ENCODE data around the gene MED15. TPM values are rescaled to one million over a fixed set of nuclear protein-coding genes. Genes with fewer than 3 reads are reported as not detected.
A peak's percentile ranks its signal among the peaks of the same experiment; 100 is the strongest.

MED15 gene
- total RNA-seq, 1 donor from 2014 or later: 104 TPM

DNA sequence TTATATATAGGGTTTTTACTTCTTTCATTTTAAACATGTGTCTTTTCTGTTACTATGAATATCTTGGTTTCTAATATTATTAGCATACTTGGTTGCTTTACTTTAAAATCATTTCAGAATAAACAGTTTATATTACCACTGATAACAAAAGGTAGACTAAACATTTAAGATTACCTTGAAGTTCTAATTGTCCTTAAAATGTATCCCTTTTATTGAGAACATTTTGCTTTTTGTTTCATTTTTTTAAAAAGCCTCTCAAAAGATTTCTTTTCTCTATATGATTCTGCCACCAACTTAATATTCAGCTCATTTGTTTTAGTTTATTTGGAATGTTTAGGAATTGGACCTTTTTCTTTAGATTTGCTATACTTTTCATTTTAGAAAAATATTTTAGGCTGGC, 39.6 kb downstream of the MED15 start:
- Mint-ChIP-seq H3K4me1 (ENCODE audit: unreplicated experiment) (peaks cover 61% of the 10 kb centered on the region), H3K27me3 (ENCODE audit: unreplicated experiment) (no peaks in the 10 kb centered on the region), H3K36me3 (ENCODE audit: unreplicated experiment) (peaks cover 20% of the 10 kb centered on the region), H3K9me3 (ENCODE audit: unreplicated experiment) (no peaks in the 10 kb centered on the region), H3K27ac (ENCODE audit: unreplicated experiment) (no peak overlapping the region), H3K4me3 (ENCODE audit: unreplicated experiment) (no peak overlapping the region)
- no peak for DNase-seq (ENCODE audit: extremely low spot score, unreplicated experiment)
- no peak for TF ChIP-seq CTCF (IDR thresholded peaks at IDR 0.05)

DNA sequence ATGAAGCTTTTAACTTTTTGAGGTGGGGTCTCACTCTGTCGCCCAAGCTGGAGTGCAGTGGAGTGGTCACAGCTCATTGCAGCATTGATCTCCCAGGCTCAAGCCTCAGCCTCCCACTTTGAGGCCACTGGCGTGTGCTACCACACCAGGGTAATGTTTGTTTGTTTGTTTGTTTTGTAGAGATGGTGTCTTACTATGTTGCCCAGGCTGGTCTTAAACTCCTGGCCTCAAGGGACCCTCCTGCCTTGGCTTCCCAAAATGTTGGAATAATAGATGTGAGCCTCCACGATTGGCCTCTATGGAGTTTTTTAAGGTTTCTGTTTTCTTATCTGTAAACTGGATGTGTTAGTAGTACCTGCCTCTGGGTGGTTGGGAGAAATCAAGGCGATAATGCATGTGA, 41.4 kb downstream of the MED15 start:
- peaks cover 74% of the 10 kb centered on the region for H3K4me1 Mint-ChIP-seq (ENCODE audit: unreplicated experiment)
- H3K9me3 Mint-ChIP-seq (ENCODE audit: unreplicated experiment): no peaks in the 10 kb centered on the region
- no peak overlapping the region for H3K4me3 Mint-ChIP-seq (ENCODE audit: unreplicated experiment)
- H3K36me3 Mint-ChIP-seq (ENCODE audit: unreplicated experiment): peaks cover 9% of the 10 kb centered on the region
- TF ChIP-seq CTCF (IDR thresholded peaks at IDR 0.05): no peak
- H3K27me3 Mint-ChIP-seq (ENCODE audit: unreplicated experiment): no peaks in the 10 kb centered on the region
- DNase-seq (ENCODE audit: extremely low spot score, unreplicated experiment): no peak
- peak overlapping the region; percentile 50 for H3K27ac Mint-ChIP-seq (ENCODE audit: unreplicated experiment)

GRCh38 chr22:20549232-20549841, 41.9 kb downstream of the MED15 start:
- no peak for TF ChIP-seq CTCF (IDR thresholded peaks at IDR 0.05)
- DNase-seq (ENCODE audit: extremely low spot score, unreplicated experiment): no peak
- peak overlapping the region; percentile 1 for H3K4me3 Mint-ChIP-seq (ENCODE audit: unreplicated experiment)
- H3K27ac Mint-ChIP-seq (ENCODE audit: unreplicated experiment): peak overlapping the region; percentile 95
- no peaks in the 10 kb centered on the region for H3K9me3 Mint-ChIP-seq (ENCODE audit: unreplicated experiment)
- peaks cover 76% of the 10 kb centered on the region for H3K4me1 Mint-ChIP-seq (ENCODE audit: unreplicated experiment)
- peaks cover 5% of the 10 kb centered on the region for H3K36me3 Mint-ChIP-seq (ENCODE audit: unreplicated experiment)
- H3K27me3 Mint-ChIP-seq (ENCODE audit: unreplicated experiment): no peaks in the 10 kb centered on the region

GRCh38 chr22:20550057-20550817, 42.8 kb downstream of the MED15 start:
- Mint-ChIP-seq H3K4me1 (ENCODE audit: unreplicated experiment) (peaks cover 82% of the 10 kb centered on the region), H3K36me3 (ENCODE audit: unreplicated experiment) (no peaks in the 10 kb centered on the region), H3K9me3 (ENCODE audit: unreplicated experiment) (no peaks in the 10 kb centered on the region), H3K27me3 (ENCODE audit: unreplicated experiment) (no peaks in the 10 kb centered on the region), H3K4me3 (ENCODE audit: unreplicated experiment) (no peak overlapping the region), H3K27ac (ENCODE audit: unreplicated experiment) (peak overlapping the region; percentile 95)
- no peak for DNase-seq (ENCODE audit: extremely low spot score, unreplicated experiment)
- no peak for TF ChIP-seq CTCF (IDR thresholded peaks at IDR 0.05)

All from osteocyte (in vitro differentiated cells).